Mucosa of stomach (tissue), 1 donor: ENCODE results near the gene GLG1.
"Not testable (repeated sequence)": the region's sequence is repeated elsewhere in the genome, so short reads cannot be mapped to it uniquely, and the experiment has no call there.

Source experiments
- H3K27me3 ChIP-seq: one replicate; pipeline ENCODE4 v1.7.0; 2013; ENCODE audit warnings: mild to moderate bottlenecking, low read length; ENCODE audit not compliant: control insufficient read depth, insufficient read depth
- H3K36me3 ChIP-seq: one replicate; pipeline ENCODE4 v1.7.0; 2013; ENCODE audit warnings: low read length; ENCODE audit not compliant: control insufficient read depth, insufficient read depth
- H3K4me1 ChIP-seq: one replicate; pipeline ENCODE4 v1.7.0; 2013; ENCODE audit warnings: mild to moderate bottlenecking, low read length; ENCODE audit not compliant: control insufficient read depth, insufficient read depth
- H3K4me3 ChIP-seq: one replicate; pipeline ENCODE4 v1.7.0; 2013; ENCODE audit warnings: low read length
- H3K9ac ChIP-seq: one replicate; pipeline ENCODE4 v1.7.0; 2013; ENCODE audit warnings: mild to moderate bottlenecking, low read length, moderate library complexity
- H3K9me3 ChIP-seq: one replicate; pipeline ENCODE4 v1.7.0; 2013; ENCODE audit warnings: mild to moderate bottlenecking, low read length, moderate library complexity; ENCODE audit not compliant: control insufficient read depth
- donor health status: Pancreatic carcinoma.

GLG1 gene

GRCh38 chr16:74567901-74568300 lies 39.0 kb downstream of the GLG1 start:
- no peak overlapping the region for H3K9ac ChIP-seq
- H3K4me1 ChIP-seq = peaks cover 13% of the 10 kb centered on the region
- H3K36me3 ChIP-seq = no peaks in the 10 kb centered on the region
- H3K4me3 ChIP-seq = no peak overlapping the region
- no peaks in the 10 kb centered on the region for H3K27me3 ChIP-seq
- no peaks in the 10 kb centered on the region for H3K9me3 ChIP-seq

GRCh38 chr16:74565378-74565777 lies 41.5 kb downstream of the GLG1 start:
- no peaks in the 10 kb centered on the region for H3K36me3 ChIP-seq
- peaks cover 9% of the 10 kb centered on the region for H3K4me1 ChIP-seq

GRCh38 chr16:74564451-74564984 lies 42.4 kb downstream of the GLG1 start:
- no peaks in the 10 kb centered on the region for H3K36me3 ChIP-seq
- no peak overlapping the region for H3K9ac ChIP-seq
- H3K4me1 ChIP-seq = peaks cover 8% of the 10 kb centered on the region
- H3K4me3 ChIP-seq = no peak overlapping the region
- no peaks in the 10 kb centered on the region for H3K9me3 ChIP-seq
- H3K27me3 ChIP-seq = no peaks in the 10 kb centered on the region

More at GRCh38 chr16:74565378-74565777, 41.5 kb downstream of the GLG1 start:
- no peaks in the 10 kb centered on the region for H3K27me3 ChIP-seq
- H3K4me3 ChIP-seq = no peak overlapping the region
- no peaks in the 10 kb centered on the region for H3K9me3 ChIP-seq
- H3K9ac ChIP-seq = no peak overlapping the region

GRCh38 chr16:74563828-74564263 lies 43.1 kb downstream of the GLG1 start:
- no peaks in the 10 kb centered on the region for H3K9me3 ChIP-seq
- no peaks in the 10 kb centered on the region for H3K36me3 ChIP-seq
- H3K27me3 ChIP-seq = no peaks in the 10 kb centered on the region
- H3K4me1 ChIP-seq = peaks cover 2% of the 10 kb centered on the region
- H3K4me3 ChIP-seq = no peak overlapping the region
- H3K9ac ChIP-seq = no peak overlapping the region

GRCh38 chr16:74562117-74562516 lies 44.8 kb downstream of the GLG1 start:
- Histone ChIP-seq H3K9ac (no peak overlapping the region), H3K27me3 (no peaks in the 10 kb centered on the region), H3K4me3 (no peak overlapping the region), H3K4me1 (peaks cover 7% of the 10 kb centered on the region), H3K9me3 (no peaks in the 10 kb centered on the region), H3K36me3 (no peaks in the 10 kb centered on the region)

GRCh38 chr16:74561626-74562025 lies 45.3 kb downstream of the GLG1 start:
- H3K4me3 ChIP-seq = no peak overlapping the region
- peaks cover 10% of the 10 kb centered on the region for H3K4me1 ChIP-seq
- H3K36me3 ChIP-seq = no peaks in the 10 kb centered on the region
- no peaks in the 10 kb centered on the region for H3K9me3 ChIP-seq
- no peaks in the 10 kb centered on the region for H3K27me3 ChIP-seq
- no peak overlapping the region for H3K9ac ChIP-seq

GRCh38 chr16:74560912-74561311 lies 46.0 kb downstream of the GLG1 start:
- no peaks in the 10 kb centered on the region for H3K9me3 ChIP-seq
- no peak overlapping the region for H3K9ac ChIP-seq
- H3K27me3 ChIP-seq = no peaks in the 10 kb centered on the region
- H3K4me3 ChIP-seq = no peak overlapping the region
- no peaks in the 10 kb centered on the region for H3K36me3 ChIP-seq
- peaks cover 10% of the 10 kb centered on the region for H3K4me1 ChIP-seq

- Histone ChIP-seq H3K4me3 (no peak overlapping the region), H3K27me3 (no peaks in the 10 kb centered on the region), H3K36me3 (no peaks in the 10 kb centered on the region), H3K9ac (no peak overlapping the region), H3K4me1 (peaks cover 10% of the 10 kb centered on the region), H3K9me3 (no peaks in the 10 kb centered on the region)
Observed at GRCh38 chr16:74558873-74559272, 48.0 kb downstream of the GLG1 start.

- Histone ChIP-seq H3K27me3 (no peaks in the 10 kb centered on the region), H3K9me3 (no peaks in the 10 kb centered on the region), H3K4me1 (peaks cover 10% of the 10 kb centered on the region), H3K36me3 (no peaks in the 10 kb centered on the region), H3K4me3 (no peak overlapping the region), H3K9ac (no peak overlapping the region)
Observed at GRCh38 chr16:74557275-74557674, 49.6 kb downstream of the GLG1 start.

GRCh38 chr16:74556375-74556922 lies 50.5 kb downstream of the GLG1 start:
- H3K9me3 ChIP-seq = no peaks in the 10 kb centered on the region
- H3K9ac ChIP-seq = no peak overlapping the region
- H3K27me3 ChIP-seq = no peaks in the 10 kb centered on the region
- no peaks in the 10 kb centered on the region for H3K36me3 ChIP-seq
- H3K4me1 ChIP-seq = peaks cover 10% of the 10 kb centered on the region
- no peak overlapping the region for H3K4me3 ChIP-seq

- H3K9ac ChIP-seq, H3K4me3 ChIP-seq, H3K27me3 ChIP-seq, H3K9me3 ChIP-seq, H3K4me1 ChIP-seq, H3K36me3 ChIP-seq: not testable (repeated sequence)
Observed at GRCh38 chr16:74552357-74552756, 54.6 kb downstream of the GLG1 start.

- not testable (repeated sequence) for H3K4me3 ChIP-seq, H3K36me3 ChIP-seq, H3K27me3 ChIP-seq, H3K9ac ChIP-seq, H3K4me1 ChIP-seq, H3K9me3 ChIP-seq
Observed at GRCh38 chr16:74550227-74551019, 56.5 kb downstream of the GLG1 start.
